ENCODE data around the gene HK3.

DNA sequence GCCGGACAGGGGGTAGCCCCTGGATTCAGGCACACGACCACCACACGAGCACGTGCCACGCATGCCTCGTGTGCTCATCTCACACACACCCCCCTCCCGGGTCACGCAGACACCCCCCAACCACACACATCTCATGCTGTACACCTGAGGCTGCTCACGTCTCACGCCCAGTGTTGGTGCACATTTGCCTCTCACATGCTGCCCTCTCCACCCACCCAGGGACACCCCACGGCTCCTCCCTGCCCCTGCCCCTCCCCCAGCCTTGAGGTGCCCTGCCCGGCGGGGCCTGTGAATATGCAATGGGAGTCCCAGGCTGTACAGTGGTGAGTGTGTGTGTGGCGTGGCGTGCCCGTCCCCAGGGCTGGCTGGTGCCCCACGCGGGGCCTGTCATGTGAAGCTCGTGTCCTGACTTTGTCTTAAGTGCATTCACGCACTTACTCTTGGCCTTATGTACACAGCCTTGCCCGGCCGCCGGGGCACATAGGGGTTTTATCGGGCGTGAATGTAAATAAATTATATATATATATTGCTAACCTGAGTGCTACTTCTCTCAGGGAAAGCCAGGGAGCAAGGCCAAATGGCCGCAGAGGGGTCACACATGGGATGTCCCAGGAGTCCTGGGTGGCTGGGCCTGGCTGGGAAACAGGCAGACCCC, 18.7 kb downstream of the HK3 start:
- no peak for TF ChIP-seq EZH2 (IDR thresholded peaks at IDR 0.05; ENCODE audit: borderline replicate concordance, low read depth, low read length, severe bottlenecking)
- TF ChIP-seq, protein P1, sequence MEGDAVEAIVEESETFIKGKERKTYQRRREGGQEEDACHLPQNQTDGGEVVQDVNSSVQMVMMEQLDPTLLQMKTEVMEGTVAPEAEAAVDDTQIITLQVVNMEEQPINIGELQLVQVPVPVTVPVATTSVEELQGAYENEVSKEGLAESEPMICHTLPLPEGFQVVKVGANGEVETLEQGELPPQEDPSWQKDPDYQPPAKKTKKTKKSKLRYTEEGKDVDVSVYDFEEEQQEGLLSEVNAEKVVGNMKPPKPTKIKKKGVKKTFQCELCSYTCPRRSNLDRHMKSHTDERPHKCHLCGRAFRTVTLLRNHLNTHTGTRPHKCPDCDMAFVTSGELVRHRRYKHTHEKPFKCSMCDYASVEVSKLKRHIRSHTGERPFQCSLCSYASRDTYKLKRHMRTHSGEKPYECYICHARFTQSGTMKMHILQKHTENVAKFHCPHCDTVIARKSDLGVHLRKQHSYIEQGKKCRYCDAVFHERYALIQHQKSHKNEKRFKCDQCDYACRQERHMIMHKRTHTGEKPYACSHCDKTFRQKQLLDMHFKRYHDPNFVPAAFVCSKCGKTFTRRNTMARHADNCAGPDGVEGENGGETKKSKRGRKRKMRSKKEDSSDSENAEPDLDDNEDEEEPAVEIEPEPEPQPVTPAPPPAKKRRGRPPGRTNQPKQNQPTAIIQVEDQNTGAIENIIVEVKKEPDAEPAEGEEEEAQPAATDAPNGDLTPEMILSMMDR (IDR thresholded peaks at IDR 0.05; ENCODE audit: borderline replicate concordance, extremely low read depth, low read length, poor library complexity, severe bottlenecking): no peak

Data from DND-41 (cell line).